Activated CD4-positive, alpha-beta T cell treated with anti-CD3 and anti-CD28 coated beads, Interleukin-2, Interleukin-4, amounts not matched to agents 100 ng/mL and 50 ng/mL, durations not matched to agents 16 hours and 8 hours (primary cell): ENCODE data around the gene SCLY.
"Not testable (repeated sequence)": the region's sequence is repeated elsewhere in the genome, so short reads cannot be mapped to it uniquely, and the experiment has no call there.

Experiments
- DNase-seq: peaks from one replicate; pipeline ENCODE4 v3.0.0-alpha.2; 2020; ENCODE audit warnings: low spot score

SCLY gene

GRCh38 chr2:238113611-238114010 is 52.8 kb downstream of the SCLY start:
- no peak for DNase-seq

DNA sequence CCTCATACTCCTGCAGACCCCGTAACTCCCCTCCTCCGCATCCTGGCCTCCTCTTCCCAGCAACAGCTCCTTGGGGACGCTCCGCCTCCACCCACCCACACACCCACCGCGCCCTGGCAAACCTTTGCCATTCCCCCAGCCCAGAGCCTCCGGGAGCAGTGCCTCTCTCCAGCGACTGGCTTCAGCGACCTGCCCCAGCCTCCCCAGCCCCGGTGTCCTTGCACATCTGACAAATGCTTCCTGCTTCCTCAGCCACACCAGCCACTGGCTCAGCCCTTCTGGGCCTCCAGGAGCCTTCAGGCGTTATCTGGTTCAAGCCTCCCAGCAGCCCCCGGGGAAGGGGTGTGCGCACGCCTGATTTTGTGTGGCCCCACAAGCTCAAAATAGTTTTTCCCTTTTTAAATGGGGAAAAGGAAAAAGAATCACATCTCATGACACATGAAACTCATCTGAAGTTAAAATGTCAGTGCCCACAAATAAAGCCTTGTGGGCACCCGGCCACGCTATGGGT is 53.6 kb downstream of the SCLY start:
- DNase-seq, result no peak

DNA sequence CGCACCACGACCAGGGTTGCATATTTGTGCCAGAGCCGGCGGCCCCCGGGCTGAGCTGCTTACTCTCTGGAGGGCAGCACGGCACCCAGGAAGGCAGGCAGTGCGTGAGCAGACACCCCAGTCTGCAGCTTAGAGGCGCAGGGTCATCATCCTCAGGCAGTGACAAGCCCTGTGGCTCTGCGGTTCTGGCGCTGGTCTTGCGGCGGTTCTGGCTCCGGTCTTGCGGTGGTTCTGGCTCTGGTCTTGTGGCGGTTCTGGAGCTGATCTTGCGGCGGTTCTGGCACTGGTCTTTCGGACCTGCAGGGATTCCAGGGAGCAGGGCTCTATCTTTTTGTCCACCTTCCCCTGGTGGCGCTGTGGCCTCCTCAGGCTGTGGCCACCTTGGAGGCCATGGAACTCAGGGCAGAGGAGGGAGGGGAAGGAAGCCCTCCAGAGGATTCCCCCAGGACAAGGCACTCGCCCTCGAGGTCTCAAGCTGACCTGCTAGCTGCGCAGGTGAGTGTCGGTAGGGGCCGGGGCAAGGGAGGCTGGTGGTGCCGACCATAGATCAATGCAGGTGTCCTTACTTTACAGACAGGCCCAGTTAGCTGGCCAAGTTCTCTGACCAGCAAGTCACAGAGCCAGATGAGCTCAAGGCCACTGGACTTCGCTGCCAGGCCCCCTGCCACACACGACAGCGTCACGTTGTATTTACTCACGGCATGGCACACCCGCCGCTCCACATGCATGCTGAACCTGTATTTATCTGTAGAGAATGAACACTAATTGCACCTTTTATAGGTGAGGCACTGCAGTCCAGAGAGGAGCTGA is 54.3 kb downstream of the SCLY start:
- no peak for DNase-seq

DNA sequence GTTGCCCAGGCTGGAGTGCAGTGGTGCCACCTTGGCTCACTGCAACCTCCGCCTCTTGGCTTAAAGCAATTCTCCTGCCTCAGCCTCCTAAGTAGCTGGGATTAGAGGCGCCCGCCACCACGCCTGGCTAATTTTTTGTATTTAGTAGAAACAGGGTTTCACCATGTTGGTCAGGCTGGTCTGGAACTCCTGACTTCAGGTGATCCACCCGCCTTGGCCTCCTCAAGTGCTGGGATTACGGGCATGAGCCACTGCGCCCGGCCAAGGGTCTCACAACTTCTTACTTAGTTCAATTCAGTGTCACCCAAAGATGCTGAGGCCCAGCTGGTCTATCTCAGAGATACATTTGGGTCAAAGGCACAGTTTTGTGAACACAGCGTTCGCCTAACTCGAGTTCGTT is 54.9 kb downstream of the SCLY start:
- DNase-seq, result not testable (repeated sequence)

DNA sequence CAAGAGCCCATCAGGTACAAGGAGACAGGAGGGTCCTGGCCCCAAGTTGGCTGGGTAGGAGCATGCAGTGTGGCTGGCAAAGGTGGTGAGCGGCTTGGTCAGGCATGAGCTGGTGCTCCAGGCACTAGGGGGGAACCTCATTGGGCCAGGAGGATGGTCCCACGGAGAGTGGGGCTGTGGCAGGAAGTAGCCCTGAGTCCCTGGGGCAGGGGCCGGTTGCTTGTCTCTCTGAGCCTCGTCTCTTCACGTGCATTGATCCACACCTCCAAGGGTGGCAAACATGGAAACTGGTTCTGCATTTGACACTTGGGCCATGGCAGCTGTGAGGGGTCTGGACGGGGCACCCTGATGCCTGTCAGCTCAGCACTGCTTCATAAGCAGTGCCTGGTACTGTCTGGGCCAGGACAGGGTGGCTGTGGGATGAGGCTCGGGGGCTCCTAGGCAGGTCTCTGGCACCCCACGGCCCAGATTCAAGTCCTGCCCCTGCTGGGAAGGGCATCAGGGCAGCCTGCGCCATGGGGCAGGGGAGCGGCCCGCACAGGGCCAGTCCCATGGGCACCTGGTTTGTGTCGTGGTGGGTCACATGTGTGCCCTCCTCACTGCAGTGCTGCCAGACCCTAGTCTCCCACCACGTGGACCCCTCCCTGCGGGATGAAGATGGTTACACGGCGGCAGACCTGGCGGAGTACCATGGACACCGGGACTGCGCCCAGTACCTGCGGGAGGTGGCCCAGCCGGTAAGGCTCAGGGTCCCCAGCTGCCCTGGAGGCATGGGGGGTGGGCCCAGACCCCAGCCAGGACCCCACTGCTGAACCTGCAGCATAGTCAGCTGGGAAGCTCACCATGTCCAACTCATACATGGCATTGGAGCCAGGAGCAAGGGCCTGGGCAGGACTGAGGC is 55.7 kb downstream of the SCLY start:
- DNase-seq, result no peak

- no peak for DNase-seq
Measured at GRCh38 chr2:238117199-238118154, 56.7 kb downstream of the SCLY start.

GRCh38 chr2:238119756-238120462 is 59.1 kb downstream of the SCLY start:
- DNase-seq, result no peak

GRCh38 chr2:238120463-238121298 is 59.9 kb downstream of the SCLY start:
- no peak for DNase-seq

- no peak for DNase-seq
Measured at GRCh38 chr2:238121511-238122286, 60.9 kb downstream of the SCLY start.

DNA sequence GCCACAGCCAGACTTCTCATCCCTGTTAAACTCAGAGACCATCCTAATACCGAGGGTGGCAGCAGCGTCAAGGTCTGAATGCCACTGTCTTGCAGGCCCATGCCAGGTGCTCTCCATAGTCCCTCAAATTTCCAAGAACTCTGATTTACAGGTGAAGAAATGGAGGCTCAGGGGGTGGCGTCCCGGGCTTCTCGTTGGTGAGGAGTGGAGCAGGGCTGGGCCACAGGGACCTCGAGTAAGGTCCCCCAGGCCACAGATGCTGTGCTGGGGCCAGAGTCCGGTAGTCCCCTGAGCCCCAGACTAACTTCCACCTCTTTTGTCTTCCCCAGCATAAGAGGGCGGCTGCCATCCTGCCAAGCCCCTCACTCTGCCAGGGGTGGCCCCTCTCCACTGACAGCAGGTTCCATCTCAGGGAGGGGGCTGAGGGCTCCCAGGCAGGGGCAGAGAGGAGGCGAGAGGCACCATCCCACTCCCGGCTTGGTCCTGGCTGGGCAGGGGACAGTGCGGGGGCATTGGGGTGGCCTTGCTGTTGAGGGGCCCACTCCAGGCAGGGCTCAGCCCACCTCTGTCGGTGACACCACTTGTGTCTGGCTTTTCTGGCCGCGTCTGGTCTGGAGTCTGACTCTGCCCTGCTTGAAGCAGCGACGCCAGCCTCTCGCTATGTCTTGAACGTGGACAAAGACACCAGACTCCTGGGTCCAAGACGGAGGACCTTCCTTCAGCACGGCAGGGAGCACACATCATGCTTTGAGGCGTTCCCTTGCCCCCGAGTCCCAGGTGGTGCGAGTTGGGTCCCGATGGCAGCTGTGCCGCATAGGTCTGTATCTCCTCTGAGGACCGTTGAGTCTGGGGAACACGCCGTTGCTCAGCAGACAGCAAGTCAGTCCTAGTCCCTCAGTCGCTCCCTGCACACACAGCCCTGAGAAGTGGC is 61.8 kb downstream of the SCLY start:
- no peak for DNase-seq

DNA sequence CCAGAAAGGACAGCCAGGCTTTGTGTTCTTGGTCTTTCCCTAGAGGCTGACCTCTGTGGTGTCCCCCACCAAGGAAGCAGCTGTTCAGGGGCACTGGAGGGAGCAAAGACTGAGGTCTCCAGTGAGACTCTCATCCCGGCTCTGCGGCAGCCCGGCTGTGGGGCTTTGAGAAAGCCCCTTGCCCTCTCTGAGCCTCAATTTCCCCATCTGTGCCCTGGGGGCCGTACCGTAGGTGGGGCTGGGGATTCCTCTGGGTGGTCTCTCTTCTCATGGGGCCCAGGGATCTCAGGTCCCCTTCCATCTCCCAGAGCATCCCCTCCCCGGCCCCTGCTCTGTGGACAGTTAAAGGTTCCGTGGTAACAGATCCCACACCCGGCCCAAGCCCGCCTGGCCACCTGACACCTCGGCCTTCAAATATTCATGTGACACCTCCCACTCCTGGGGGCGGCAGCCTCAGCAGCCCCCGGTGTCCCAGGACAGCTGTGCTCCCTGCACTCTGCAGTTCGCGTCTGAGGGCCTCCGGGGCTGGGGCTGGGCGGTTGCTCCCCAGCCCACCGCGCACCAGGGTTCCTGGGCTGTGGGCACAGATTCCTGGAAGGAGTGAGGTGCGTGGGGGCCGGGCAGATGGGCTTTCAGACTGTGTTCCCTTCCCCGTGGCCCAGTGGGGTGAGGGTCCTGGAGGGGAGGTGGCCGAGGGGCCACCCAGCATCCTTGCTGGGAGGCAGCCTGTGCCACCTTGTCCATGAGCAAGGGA is 62.6 kb downstream of the SCLY start:
- DNase-seq, result no peak

DNA sequence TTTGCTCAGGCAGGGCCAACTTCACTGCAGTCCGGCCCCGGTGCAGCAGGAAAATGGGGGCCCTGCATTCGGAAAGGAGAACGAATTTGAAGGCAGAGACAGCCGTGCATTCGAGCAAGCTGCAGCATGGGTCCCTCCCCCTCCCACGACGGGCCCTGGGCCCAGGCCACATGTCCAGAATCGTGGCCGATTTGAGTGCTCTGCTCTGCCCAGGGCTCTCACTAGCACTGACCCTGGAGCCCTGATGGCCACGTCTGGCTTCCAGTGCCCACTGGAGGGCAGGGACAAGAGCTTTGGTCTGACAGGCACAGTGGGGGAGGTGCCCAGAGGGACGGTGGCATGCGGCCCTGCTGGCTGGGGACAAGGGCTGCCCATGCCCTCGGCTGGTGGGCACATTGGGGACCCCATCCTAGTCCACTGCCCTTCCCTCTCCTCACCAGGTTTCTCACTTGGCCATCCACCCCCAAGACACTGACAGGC is 63.2 kb downstream of the SCLY start:
- no peak for DNase-seq

GRCh38 chr2:238124488-238125126 is 63.8 kb downstream of the SCLY start:
- DNase-seq, result no peak

GRCh38 chr2:238125127-238125885 is 64.5 kb downstream of the SCLY start:
- DNase-seq, result no peak

DNA sequence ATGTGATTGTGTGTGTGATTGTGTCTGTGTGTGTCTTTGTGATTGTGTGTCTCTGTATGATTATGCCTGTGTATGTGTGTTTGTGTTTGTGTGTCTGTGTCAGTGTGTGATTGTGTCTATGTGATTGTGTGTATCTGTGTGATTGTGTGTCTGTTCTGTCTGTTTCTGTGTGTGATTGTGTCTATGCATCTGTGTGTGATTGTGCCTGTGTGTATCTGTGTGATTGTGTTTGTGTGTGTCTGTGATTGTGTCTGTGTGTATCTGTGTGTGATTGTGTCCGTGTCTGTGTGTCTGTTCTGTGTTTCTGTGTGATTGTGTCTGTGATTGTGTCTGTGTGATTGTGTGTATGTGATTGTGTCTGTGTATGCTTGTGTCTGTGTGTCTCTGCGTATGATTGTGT is 65.5 kb downstream of the SCLY start:
- no peak for DNase-seq

DNA sequence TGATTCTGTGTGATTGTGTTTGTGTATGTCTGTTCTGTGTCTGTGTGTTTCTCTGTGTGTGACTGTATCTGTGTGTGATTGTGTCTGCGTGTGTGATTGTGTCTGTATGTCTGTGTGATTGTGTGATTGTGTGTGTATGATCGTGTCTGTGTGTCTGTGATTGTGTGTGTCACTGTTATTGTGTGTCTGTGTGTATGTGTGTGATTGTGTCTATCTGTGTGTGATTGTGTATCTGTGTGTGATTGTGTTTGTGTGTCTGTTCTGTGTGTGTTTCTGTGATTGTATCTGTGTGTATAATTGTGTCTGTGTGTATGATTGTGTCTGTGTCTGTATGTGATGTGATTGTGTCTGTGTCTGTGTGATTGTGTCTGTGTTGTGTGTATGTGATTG is 66.0 kb downstream of the SCLY start:
- no peak for DNase-seq
